ENCODE data around the gene STXBP4.

The STXBP4 gene

DNA sequence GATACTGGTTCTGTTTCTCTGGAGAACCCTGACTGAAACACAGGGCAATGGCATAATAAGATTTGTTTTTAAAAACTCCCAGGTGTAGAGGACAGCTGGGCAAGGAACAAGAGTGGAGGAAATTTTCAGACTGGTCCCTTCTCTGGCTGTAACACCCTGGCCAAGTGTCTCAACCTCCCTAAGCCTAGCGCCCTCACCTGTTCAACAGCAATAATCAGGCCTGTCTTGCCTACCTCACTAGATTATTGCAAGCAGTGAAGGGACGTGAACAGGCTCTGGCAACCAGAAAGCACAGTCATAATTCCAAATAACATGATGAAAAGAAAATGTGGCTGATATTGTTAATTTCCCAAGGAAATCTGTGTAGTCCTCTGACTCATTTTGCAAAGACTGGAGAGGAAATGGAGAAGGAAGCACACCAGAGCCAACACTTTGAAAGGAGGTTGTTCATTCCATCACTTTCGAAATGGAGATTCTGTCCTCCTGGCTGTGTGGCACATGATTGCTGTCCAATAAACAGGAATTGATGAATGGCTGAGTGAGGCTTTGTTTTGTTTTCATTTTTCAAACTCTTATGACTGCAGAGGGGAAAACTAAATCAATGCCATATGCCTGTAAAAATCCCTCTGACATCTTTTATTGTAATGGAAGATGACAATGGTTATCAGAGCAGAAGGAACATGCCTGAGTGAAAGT lies 208.7 kb downstream of the STXBP4 start:
- no peak for DNase-seq

DNA sequence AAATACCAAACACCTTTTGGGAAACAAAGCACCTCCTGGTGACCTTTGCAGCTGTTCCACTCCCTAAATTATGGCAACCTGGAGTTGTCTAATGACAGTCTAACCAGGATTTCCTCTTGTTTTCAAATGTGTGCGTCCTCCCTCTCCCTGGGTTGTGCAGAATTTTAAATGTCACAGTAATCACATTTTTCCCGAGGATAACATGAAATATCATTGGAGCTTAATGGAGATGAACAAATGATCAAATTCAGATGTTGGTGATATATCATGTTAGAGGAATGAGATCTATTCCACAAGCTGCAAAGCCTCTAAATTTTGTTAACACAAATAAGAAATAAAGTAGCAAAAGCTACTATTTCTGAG lies 209.3 kb downstream of the STXBP4 start:
- no peak for DNase-seq

DNA sequence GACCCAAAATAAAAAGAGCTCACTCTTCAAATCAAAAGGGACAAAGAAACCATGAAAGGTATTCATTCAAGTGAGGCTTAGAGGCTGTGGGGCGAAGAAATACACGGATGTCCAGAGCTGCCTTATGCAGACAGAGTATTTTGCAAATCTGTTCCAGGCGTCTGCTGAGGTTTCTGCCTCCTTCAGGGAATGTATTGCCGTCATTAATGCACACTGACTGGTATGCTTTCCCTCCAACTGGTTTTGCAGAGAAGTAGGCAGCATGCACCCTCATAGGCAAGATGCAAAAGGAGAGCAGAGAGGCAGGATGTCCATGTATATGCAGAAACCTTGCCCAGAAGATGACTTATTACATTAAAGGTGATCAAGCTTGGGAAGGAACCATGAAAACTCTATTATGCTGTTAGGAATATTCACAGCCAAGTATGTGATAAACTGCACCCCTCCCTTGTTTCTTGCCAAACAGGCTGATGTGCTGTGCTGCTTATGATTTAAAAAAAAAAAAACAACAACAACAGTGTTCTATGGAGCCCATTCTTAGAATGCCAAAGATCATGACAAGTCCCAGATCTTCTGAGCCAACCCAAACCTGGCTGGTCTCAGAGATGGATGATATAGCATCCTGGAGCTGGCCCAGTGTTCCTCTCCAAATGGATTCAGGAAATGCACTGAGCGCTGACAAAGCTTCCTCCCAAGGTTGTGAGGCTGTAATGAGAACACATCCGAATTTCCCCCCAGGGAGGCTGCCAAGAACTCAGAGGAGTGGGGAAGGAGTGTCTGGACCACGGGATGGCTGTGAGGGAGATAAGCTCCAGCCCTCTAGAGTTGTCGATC lies 218.6 kb downstream of the STXBP4 start:
- DNase-seq: no peak

DNA sequence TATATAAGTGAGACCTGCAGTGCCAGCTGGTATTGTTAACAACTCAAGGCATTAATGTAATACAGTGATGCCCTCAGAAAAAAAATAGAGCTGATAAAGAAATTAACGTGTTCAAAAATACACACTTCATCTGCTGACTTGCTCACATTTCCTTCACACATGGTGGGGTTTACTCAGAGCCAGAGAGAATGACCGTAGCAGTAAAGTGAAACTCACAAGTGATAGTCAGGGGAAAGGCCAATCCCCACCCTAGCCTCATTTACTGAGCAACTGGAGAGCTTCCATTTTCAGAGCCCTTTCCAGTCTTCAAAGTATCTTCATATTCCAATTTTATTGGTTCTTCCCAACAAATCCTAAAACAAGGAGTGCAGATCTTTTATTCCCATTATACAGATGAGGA lies 222.2 kb downstream of the STXBP4 start:
- DNase-seq: no peak

DNA sequence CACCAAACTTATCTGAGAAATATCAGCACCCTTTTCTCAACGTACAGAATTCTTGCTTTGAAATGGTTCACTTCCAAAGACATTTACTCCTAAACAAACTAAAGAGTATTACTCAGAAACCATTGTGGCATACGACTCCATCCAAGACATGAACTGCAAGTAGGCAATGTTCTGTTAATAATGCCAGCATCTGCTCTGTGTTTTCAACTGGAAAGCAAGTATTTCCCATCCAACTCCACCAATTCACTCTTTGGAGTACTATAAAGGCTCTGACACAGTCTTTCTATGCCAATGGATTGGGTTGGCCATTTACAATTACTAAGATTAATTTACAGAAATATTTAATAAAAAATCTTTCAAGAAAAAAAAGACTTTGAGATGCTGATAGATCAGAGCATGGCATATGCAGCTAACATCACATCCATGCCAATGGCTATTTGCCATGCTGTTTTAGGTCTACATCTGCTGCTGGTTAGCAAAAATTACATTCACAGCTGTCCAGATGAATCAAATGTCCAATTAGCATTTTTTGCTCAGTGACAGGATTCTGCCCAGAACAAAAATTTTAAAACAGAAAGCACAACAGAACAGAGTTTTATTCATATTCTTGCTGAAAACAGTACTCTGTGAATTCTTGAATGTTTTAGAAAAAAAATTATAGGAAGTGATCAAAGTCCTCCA lies 230.3 kb downstream of the STXBP4 start:
- no peak for DNase-seq

DNA sequence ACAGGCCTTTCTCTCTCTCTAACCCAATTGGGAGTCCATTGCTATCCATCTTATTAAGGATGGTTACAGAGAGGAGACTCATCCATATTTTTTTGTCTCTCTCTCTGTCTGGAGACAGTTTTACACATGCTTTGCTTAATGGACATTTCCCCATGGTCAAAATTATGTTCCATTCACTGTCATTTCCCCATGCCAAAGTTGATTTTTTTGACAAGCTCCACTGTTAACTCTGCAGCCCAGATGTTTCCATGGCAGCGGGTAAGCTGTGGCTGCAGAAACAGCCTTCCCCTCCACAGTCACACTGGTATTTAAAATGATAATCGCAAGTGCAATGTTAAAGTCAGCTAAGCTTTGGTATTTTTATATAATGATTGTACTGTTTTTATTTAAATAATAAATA lies 232.3 kb downstream of the STXBP4 start:
- DNase-seq: no peak

DNA sequence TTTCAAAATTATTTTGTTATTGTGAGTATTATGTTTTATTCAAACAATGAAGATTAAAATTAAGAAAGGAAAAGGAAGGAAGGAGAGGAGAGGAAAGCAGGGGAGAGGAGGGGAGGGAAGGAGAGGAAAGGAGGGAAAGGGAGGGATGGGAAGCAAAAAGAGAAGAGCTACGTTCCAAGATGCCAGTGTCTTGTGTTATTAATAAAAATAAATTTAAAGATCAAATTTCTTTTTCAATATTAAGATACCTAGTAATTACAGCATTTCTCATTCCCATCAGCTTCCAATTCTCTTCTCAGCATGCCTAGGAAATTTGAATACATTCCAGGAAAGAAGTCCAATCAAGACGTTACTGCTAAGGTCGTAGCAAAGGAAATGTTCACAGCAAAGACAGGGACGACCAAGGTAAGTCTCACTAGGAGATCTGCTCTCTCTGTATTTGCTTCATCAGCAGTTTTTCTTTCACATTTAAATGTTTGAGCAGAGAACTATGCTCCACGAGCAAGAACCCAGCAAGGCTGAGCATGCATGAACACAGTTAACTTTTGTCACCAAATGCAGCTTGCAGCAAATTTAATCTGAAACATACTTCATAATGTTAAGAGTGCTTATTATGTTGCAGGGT lies 232.9 kb downstream of the STXBP4 start:
- DNase-seq: no peak

DNA sequence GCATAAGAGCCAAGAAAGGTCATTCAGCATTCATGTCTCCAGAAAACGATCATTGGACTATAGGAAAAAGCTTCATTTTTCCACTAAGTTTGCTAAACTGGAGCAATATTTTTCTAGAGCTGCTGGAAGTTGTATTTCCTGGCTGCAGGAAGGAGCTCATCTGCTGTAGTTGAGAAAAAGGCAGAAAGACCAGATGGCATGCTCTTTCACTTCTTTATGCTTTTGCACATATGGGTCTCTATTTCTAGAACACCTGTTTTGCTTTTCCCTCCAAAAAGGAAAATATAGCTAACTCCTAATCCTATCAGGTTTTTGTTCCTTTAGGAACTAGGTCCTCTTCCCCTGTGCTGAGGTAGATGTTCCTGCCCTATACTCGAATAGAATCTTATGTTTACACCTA lies 234.3 kb downstream of the STXBP4 start:
- DNase-seq: no peak

DNA sequence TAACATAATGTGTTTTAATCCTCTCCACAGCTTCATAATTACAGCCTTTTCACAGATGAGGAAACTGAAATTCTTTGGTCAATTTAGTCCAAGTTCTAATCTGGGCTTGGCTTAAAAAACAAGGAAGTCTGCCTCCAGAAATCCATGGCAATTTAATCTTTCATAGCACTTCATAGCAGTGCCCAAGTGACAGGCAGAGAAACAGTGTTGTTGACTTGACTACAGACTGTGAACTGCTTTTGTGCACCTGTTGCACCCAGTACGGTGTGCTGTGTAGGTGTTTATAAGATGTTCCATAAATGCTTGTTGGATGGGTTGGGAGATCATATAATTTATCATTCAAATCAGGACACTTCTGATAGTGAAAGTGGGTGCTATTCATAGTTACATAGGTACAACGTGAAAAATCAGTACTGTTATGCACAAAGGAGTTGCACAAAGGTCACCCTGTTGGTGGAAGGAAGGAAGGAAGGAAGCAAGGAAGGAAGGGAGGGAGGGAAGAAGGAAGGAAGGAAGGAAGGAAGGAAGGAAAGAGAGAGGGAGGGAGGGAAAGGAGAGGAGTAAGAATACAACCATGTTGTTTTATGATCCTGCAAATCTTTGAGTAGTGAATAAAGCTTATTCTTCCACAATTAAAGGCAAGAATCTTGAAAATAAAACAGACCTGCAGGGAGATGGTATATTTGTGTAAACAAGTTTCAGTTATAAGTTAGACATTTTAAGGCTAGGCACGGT lies 239.7 kb downstream of the STXBP4 start:
- DNase-seq: no peak

DNA sequence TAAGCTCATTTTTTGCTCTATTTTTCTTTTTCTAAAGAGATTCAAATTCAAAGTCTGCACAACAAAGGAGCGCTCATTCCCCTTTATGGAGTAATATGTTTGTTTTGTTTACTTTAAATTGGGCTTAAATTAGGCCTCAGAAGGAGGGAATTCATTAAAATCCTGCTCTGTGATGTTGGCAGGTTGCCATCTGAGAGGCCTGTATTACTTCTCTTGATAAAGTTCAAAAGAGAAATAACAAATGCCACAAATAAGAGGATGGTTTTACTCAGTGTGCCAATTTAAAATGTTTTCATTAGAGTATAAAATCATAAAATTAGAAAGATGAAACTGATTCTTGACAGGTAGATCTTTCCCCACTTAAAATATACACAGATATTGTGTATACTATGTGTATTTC lies 241.7 kb downstream of the STXBP4 start:
- no peak for DNase-seq

DNA sequence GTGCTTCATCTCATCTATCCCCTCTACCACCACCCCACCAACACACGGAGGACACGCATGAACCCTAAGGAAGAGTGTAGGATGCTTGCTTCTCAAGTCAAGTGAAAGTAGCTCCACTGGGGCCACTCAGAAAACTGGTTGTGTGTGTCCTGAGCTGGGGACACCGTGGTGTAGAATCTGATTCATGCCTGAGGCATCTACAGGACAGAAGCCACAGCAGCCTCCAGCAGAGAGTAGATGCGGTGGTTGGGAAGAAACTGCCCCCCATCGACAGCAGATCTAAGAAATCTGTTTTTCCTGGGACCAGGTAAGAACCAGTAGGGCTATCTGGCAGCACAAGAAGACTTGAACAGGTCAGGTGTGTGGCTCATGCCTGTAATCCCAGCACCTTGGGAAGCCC lies 244.3 kb downstream of the STXBP4 start:
- DNase-seq: no peak

DNA sequence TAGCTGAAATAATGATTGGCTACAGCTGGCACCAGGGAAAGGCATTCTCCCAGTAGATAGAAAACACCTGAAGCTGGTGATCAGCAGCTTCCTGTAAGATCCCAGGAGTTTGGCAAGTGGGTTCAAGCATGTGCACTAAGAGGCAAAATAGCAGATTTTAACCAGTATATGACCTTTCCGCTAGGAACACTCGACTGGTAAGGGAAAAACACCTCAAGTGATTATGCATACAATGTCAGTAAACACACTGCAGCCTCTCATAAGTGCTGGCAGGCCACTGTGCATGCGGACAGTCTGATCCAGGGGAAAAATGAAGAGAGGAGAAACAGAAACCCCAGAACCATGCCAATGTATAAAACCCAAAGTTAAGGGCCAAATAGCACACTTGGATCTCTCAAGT lies 247.1 kb downstream of the STXBP4 start:
- DNase-seq: no peak

DNA sequence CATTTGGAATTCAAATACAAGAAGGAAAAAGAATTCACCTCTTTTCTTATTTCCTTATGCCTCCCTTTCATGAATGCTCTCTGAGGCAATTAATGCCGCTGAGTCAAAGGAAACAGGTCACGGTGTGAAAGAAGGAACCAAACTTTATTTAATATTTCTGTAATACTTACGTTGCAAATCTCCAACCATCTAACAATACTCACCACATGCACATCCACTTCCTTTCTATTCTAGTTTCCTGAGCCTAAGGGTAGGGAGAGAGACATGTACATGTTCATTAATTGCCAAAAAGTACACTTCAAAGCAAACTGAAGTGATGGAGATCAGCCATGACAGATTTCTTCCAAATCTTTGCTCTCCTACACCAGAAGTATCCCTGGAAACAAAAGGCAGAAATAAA lies 248.3 kb downstream of the STXBP4 start:
- DNase-seq: no peak

DNA sequence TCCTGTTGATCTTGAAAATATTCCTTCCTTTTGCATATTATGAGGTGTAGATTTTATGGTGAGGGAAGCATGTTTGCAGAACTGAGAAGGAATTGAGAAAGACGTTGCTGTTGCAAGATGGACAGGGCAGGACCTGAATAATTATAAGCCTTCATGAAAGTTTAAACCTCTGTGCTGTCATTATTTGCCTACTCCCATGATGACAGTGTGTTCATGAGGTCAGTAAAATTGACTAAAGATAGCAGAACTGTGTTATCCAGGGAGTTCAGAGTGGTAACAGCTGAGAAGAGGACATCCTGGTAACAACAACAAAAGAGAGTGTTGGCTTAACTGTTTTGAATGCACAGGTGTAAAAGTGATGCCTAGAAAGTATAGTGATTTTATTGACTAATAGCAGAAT lies 250.9 kb downstream of the STXBP4 start:
- no peak for DNase-seq

DNA sequence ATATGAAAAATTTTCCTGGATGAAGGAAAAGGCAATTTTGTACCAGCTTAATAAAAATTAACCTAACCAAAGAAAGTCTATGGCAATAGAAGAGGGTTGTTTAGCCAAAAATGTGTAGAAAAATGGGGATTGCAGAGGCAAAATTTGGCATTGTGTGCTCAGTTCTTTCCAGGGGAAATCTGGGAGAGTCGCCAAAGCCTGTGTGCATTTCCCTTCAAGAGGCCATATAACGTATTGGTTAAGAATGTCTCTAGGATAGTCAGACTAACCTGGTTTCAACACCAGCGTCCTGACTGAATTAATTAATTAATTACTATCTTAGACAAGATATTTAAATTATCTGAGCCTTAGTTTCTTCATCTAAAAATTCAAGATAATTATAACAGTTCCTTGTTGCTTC lies 251.4 kb downstream of the STXBP4 start:
- no peak for DNase-seq

All from activated CD4-positive, alpha-beta T cell treated with anti-CD3 and anti-CD28 coated beads, Interleukin-2, amount 50 U/mL, for 1 hour (primary cell).